SU-DHL-6 (cell line): ENCODE results near the gene ARMH3.

Experiments
- H2AFZ ChIP-seq: fragments of 200-600 bp; sonication (generic); 2 replicates; pipeline ENCODE4 v1.6.1; 2014; ENCODE audit warnings: low read depth, mild to moderate bottlenecking, moderate library complexity, mixed read lengths, antibody characterized with exemption, low read length; ENCODE audit not compliant: severe bottlenecking
- H3F3A ChIP-seq: fragments of 200-600 bp; shearing (Covaris generic); 2 replicates; pipeline ENCODE4 v1.6.0; 2016; ENCODE audit warnings: antibody characterized with exemption, mild to moderate bottlenecking; ENCODE audit not compliant: insufficient read depth
- H3K27ac ChIP-seq: fragments of 200-600 bp; sonication (generic); 2 replicates; pipeline ENCODE4 v1.5.1; 2016; ENCODE audit warnings: low read depth, mild to moderate bottlenecking, low read length, moderate library complexity, mixed read lengths
- H3K27me3 ChIP-seq: fragments of 200-600 bp; sonication (generic), shearing (Covaris generic); 2 replicates; pipeline ENCODE4 v1.6.0; 2014; ENCODE audit warnings: mild to moderate bottlenecking, low read length
- H3K36me3 ChIP-seq: fragments of 200-600 bp; sonication (generic); 2 replicates; pipeline ENCODE4 v1.6.1; 2014; ENCODE audit warnings: mild to moderate bottlenecking, low read length, mixed read lengths
- H3K4me2 ChIP-seq: fragments of 300-600, 200-600 bp; shearing (Covaris generic), sonication (generic); 2 replicates; pipeline ENCODE4 v1.6.0; 2014; ENCODE audit warnings: low read length, low read depth, mild to moderate bottlenecking; ENCODE audit not compliant: poor library complexity, severe bottlenecking
- H3K4me3 ChIP-seq: fragments of 200-600 bp; sonication (generic); 2 replicates; pipeline ENCODE4 v1.5.1; 2014; ENCODE audit warnings: antibody characterized with exemption, low read length, mild to moderate bottlenecking, mixed read lengths; ENCODE audit not compliant: insufficient read depth, poor library complexity, severe bottlenecking
- H3K79me2 ChIP-seq: fragments of 200-600 bp; sonication (generic); 2 replicates; pipeline ENCODE4 v1.6.1; 2014; ENCODE audit warnings: mild to moderate bottlenecking, low read length, moderate library complexity; ENCODE audit not compliant: insufficient read depth
- H3K9ac ChIP-seq: fragments of 200-600 bp; sonication (generic); 2 replicates; pipeline ENCODE4 v1.7.0; 2014; ENCODE audit warnings: mild to moderate bottlenecking, low read length
- H3K9me2 ChIP-seq: fragments of 200-600 bp; sonication (generic); replicated peaks from 2 replicates; pipeline ENCODE4 v1.6.1; 2014; ENCODE audit warnings: low read length; ENCODE audit not compliant: insufficient read depth
- H3K9me3 ChIP-seq: fragments of 200-600 bp; sonication (generic); 2 replicates; pipeline ENCODE4 v1.6.1; 2014; ENCODE audit warnings: low read length, mixed read lengths; ENCODE audit not compliant: insufficient read depth
- H4K20me1 ChIP-seq: fragments of 200-600 bp; sonication (generic); 2 replicates; pipeline ENCODE4 v1.6.1; 2014; ENCODE audit warnings: low read depth, mild to moderate bottlenecking, antibody characterized with exemption, low read length, moderate library complexity, mixed read lengths
- EZH2phosphoT487 ChIP-seq: fragments of 200-600 bp; sonication (generic), shearing (Covaris generic); conservative IDR thresholded peaks from 2 replicates; pipeline ENCODE4 v1.6.1; 2018; ENCODE audit warnings: mild to moderate bottlenecking, antibody characterized with exemption, low read length, moderate library complexity, mixed read lengths
- TF ChIP-seq, protein P1 (sequence below): fragments of 200-600 bp; sonication (generic); IDR thresholded peaks from one replicate; pipeline ENCODE4 v1.5.1; 2017; ENCODE audit warnings: antibody characterized with exemption, mild to moderate bottlenecking, low read length, moderate library complexity; ENCODE audit not compliant: insufficient read depth, poor library complexity, severe bottlenecking

ARMH3 gene

DNA sequence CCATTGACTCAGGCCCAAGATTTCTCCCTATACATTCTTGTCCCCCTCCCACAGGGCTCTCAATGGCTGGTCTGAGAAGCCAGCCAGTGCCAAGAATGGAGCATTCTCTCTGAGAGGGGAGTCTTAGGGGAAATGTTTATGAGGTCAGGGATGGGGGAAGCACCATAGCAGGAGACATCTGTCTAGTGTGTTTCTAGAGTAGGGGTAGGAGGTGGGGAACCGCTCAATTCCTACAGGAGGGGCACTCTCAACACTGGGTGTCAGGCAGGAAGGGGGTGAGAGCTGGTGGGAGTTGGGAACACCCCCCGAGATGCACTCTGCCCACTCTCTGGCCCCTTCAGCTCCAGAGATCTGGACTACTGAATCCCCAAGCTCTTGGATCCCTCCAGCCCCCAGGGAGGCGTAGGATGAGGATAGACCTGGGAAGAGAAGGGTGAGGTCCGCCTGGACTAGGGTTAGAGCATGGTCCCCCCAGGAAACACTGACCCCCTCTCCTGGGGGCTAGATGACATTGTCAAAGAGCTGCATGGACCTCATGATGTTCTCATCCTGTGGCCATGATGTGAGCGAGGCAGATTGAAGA lies 229.0 kb downstream of the ARMH3 start:
- TF ChIP-seq, protein P1, sequence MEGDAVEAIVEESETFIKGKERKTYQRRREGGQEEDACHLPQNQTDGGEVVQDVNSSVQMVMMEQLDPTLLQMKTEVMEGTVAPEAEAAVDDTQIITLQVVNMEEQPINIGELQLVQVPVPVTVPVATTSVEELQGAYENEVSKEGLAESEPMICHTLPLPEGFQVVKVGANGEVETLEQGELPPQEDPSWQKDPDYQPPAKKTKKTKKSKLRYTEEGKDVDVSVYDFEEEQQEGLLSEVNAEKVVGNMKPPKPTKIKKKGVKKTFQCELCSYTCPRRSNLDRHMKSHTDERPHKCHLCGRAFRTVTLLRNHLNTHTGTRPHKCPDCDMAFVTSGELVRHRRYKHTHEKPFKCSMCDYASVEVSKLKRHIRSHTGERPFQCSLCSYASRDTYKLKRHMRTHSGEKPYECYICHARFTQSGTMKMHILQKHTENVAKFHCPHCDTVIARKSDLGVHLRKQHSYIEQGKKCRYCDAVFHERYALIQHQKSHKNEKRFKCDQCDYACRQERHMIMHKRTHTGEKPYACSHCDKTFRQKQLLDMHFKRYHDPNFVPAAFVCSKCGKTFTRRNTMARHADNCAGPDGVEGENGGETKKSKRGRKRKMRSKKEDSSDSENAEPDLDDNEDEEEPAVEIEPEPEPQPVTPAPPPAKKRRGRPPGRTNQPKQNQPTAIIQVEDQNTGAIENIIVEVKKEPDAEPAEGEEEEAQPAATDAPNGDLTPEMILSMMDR, result no peak
- TF ChIP-seq EZH2phosphoT487, result no peak
- Histone ChIP-seq H3K9ac (no peak overlapping the region), H3K27ac (no peak overlapping the region), H3K4me2 (no peak overlapping the region), H3K79me2 (no peaks in the 10 kb centered on the region), H3K4me3 (no peak overlapping the region), H3K9me3 (no peaks in the 10 kb centered on the region), H3K36me3 (no peaks in the 10 kb centered on the region), H3K27me3 (no peaks in the 10 kb centered on the region), H4K20me1 (no peaks in the 10 kb centered on the region), H3F3A (peaks cover 6% of the 10 kb centered on the region), H2AFZ (no peak overlapping the region), H3K9me2 (no peaks in the 10 kb centered on the region)

DNA sequence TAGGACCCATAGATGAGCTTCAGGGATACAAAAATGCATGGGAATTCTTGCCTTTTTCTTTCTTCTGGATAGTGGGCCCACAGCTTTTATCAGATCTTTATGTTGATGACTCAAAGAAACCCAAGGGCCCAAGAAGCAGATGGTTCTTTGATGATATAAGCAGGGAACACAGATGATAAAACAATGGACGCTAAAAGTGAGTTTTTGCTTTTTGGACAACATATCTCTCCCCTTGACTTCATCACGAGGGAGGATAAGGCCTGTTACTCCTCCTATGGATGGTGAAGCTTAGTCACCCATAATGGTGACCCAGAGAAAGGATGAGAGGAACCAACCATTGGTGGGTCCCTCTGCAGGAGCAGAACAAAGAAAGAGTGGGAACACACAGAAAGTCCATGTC lies 231.2 kb downstream of the ARMH3 start:
- Histone ChIP-seq H2AFZ (no peak overlapping the region), H3K4me3 (no peak overlapping the region), H4K20me1 (no peaks in the 10 kb centered on the region), H3K27me3 (no peaks in the 10 kb centered on the region), H3K4me2 (no peak overlapping the region), H3K79me2 (no peaks in the 10 kb centered on the region), H3K36me3 (no peaks in the 10 kb centered on the region), H3K9me2 (no peaks in the 10 kb centered on the region), H3K9me3 (no peaks in the 10 kb centered on the region), H3F3A (peaks cover under 1% of the 10 kb centered on the region; the same call in 1 of the 2 replicates), H3K9ac (no peak overlapping the region), H3K27ac (no peak overlapping the region)
- TF ChIP-seq, protein P1, result no peak
- no peak for TF ChIP-seq EZH2phosphoT487

DNA sequence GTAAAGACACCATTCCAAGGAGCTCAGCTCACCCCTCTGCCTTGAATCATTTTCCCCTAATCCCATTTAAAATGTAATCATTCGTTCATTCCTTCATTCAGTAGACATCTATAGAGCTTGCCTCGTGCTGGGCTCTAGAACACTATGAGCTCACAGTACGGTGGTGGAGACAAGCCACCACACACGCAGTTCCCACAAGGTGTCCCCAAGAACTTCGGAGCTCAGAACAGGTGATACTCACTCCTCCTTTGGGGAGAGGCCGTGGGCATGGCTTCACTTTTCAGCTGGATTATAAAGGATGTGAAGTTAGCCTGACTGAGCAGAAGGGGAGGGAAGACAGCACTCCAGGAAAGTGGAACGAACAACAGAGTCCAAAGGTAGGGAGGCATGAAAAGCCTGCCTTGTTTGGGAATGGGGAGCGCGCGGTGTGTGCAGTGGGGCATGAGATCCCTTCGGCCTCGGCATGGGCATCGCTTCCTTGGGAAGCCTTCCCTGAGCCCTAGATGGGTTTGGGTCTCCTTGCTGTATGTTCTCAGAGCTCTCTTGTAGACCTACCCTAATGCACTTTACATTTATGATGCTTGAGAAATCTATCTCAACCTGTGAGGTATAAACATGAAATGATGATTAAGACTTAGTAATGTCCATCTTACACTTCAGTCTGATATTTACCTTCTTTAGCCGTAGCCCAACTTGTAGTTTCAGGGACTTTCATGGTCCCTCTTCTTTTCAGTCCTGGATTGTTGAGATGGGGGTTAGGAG lies 236.9 kb downstream of the ARMH3 start:
- H2AFZ ChIP-seq, result peak overlapping the region; percentile 88
- TF ChIP-seq EZH2phosphoT487, result no peak
- TF ChIP-seq, protein P1, result no peak
- H3K4me2 ChIP-seq, result peak overlapping the region; percentile 73
- H3K27me3 ChIP-seq, result no peaks in the 10 kb centered on the region
- peaks cover 18% of the 10 kb centered on the region for H4K20me1 ChIP-seq
- H3K4me3 ChIP-seq, result peak overlapping the region; percentile 52
- no peaks in the 10 kb centered on the region for H3K9me3 ChIP-seq
- no peaks in the 10 kb centered on the region for H3K9me2 ChIP-seq
- peaks cover 17% of the 10 kb centered on the region for H3F3A ChIP-seq
- peak overlapping the region; percentile 36; the same call in 1 of the 2 replicates for H3K27ac ChIP-seq
- peak overlapping the region; percentile 93 for H3K9ac ChIP-seq
- peaks cover 41% of the 10 kb centered on the region for H3K79me2 ChIP-seq
- H3K36me3 ChIP-seq, result no peaks in the 10 kb centered on the region
